SK-N-SH (cell line): ENCODE results near the gene B3GNT7.

ENCODE experiments used
- CHD2 ChIP-seq: fragments of 150-350 bp; IDR thresholded peaks from 2 replicates; pipeline ENCODE4 v1.6.1; 2018; ENCODE audit warnings: low read length; ENCODE audit not compliant: partially characterized antibody
- CTCF ChIP-seq: fragments of 200-600 bp; sonication (generic); IDR thresholded peaks from 2 replicates; pipeline ENCODE4 v1.6.1; 2017; ENCODE audit warnings: antibody characterized with exemption, mild to moderate bottlenecking, moderate library complexity
- JUND ChIP-seq: IDR thresholded peaks from 2 replicates; pipeline ENCODE4 v1.4.0; 2012
- MAX ChIP-seq: IDR thresholded peaks from 2 replicates; pipeline ENCODE4 v1.4.0; 2012; ENCODE audit warnings: low read depth
- RAD21 ChIP-seq: IDR thresholded peaks from 2 replicates; pipeline ENCODE4 v1.6.1; 2012; ENCODE audit warnings: mild to moderate bottlenecking, low read length
- RFX5 ChIP-seq: IDR thresholded peaks from 2 replicates; pipeline ENCODE4 v1.6.1; 2012; ENCODE audit warnings: mild to moderate bottlenecking, improper control_type of control experiment, low read length
- TAF1 ChIP-seq: IDR thresholded peaks from 2 replicates; pipeline ENCODE4 v1.6.1; 2012; ENCODE audit warnings: low read depth, mild to moderate bottlenecking, low read length, moderate library complexity, borderline replicate concordance

- no peak for TF ChIP-seq JUND
- TF ChIP-seq CHD2 = no peak
- no peak for TF ChIP-seq CTCF
- TF ChIP-seq TAF1 = no peak
- TF ChIP-seq RAD21 = no peak
- TF ChIP-seq MAX = no peak
- no peak for TF ChIP-seq RFX5
These were observed 3.1 kb downstream of the B3GNT7 start for GRCh38 chr2:231398585-231398984.
